Upper lobe of right lung (tissue), 1 donor: ENCODE results near the gene NOLC1. TPM values are rescaled to one million over a fixed set of nuclear protein-coding genes. Genes with fewer than 3 reads are reported as not detected.

ENCODE experiments used
- ATAC-seq: fragments of 200-7000 bp; cut with Tn5 transposase; one replicate; pipeline ENCODE4 v1.9.1; 2020; ENCODE audit warnings: mild to moderate bottlenecking, moderate library complexity
- DNase-seq: peaks from one replicate; pipeline ENCODE4 v3.0.0-alpha.2; 2020
- H3K27ac ChIP-seq: fragments of 200-600 bp; one replicate; pipeline ENCODE4 v1.8.0; 2022
- H3K27me3 ChIP-seq: fragments of 200-600 bp; one replicate; pipeline ENCODE4 v1.8.0; 2022; ENCODE audit warnings: mild to moderate bottlenecking
- H3K36me3 ChIP-seq: fragments of 200-600 bp; one replicate; pipeline ENCODE4 v1.8.0; 2022
- H3K4me1 ChIP-seq: fragments of 200-600 bp; one replicate; pipeline ENCODE4 v1.8.0; 2022
- H3K4me3 ChIP-seq: fragments of 200-600 bp; one replicate; pipeline ENCODE4 v1.8.0; 2022; ENCODE audit warnings: mild to moderate bottlenecking
- H3K9me3 ChIP-seq: fragments of 200-600 bp; one replicate; pipeline ENCODE4 v1.8.0; 2022
- CTCF ChIP-seq: fragments of 200-600 bp; IDR thresholded peaks from one replicate; pipeline ENCODE4 v1.8.0; 2022; ENCODE audit warnings: antibody characterized with exemption
- intact Hi-C: fragments of 100-400 bp; cut with DNase I; formaldehyde crosslinking; loops from one replicate; pipeline ENCODE4 v1.11.0; 2022
- total RNA-seq: library from RNA; stranded (reverse); fragmentation: NEBNext Ultra II Directional; extraction: Animal tissue kit (Norgen Biotek cat#: 25700); gene quantifications from one replicate; pipeline ENCODE4 v1.2.1, GENCODE V29; 2021
- donor health status: DM: no; HTN: yes; CAD: no; lungs with severe emphysema.

The NOLC1 gene
- total RNA-seq, 1 donor from 2014 or later = 37.9 TPM

GRCh38 chr10:102163342-102163989 is 11.3 kb downstream of the NOLC1 start:
- Histone ChIP-seq H3K9me3 (no peaks in the 10 kb centered on the region), H3K4me3 (no peak overlapping the region), H3K4me1 (no peaks in the 10 kb centered on the region), H3K36me3 (peaks cover 59% of the 10 kb centered on the region), H3K27ac (no peak overlapping the region), H3K27me3 (no peaks in the 10 kb centered on the region)
- intact Hi-C loops = loop anchor here (10.0 kb wide), 1 partner anchor 191 kb away; no protein-coding TSS in a partner anchor
- ATAC-seq = no peak
- no peak for TF ChIP-seq CTCF
- no peak for DNase-seq

GRCh38 chr10:102167861-102168260 is 15.7 kb downstream of the NOLC1 start:
- Histone ChIP-seq H3K4me1 (no peaks in the 10 kb centered on the region), H3K27me3 (no peaks in the 10 kb centered on the region), H3K4me3 (no peak overlapping the region), H3K27ac (no peak overlapping the region), H3K36me3 (peaks cover 15% of the 10 kb centered on the region), H3K9me3 (no peaks in the 10 kb centered on the region)
- ATAC-seq (no peak), DNase-seq (no peak)
- TF ChIP-seq CTCF = no peak
- intact Hi-C loops = loop anchor here (10.0 kb wide), 1 partner anchor 187 kb away; no protein-coding TSS in a partner anchor

GRCh38 chr10:102170602-102171001 is 18.4 kb downstream of the NOLC1 start:
- H3K36me3 ChIP-seq = no peaks in the 10 kb centered on the region
- DNase-seq (no peak), ATAC-seq (no peak)
- no peaks in the 10 kb centered on the region for H3K4me1 ChIP-seq
- no peak overlapping the region for H3K27ac ChIP-seq
- intact Hi-C loops = no loop called here
- no peak overlapping the region for H3K4me3 ChIP-seq
- H3K9me3 ChIP-seq = no peaks in the 10 kb centered on the region
- no peaks in the 10 kb centered on the region for H3K27me3 ChIP-seq
- TF ChIP-seq CTCF = no peak

DNA sequence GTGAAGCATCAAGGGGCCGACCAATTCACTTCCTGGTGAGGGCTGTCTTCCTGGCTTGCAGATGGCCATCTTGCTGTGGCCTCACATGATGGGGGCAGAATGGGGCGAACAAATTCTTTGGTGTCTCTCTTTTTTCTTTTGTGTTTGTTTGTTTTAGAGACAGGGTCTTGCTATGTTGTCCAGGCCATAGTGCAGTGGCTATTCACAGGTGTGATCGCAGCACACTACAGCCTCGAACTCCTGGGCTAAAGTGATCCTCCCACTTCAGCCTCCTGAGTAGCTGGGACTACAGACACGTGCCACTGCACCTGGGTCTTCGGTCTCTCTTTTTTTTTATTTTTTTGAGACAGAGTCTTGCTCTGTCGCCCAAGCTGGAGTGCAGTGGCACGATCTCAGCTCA is 20.1 kb downstream of the NOLC1 start:
- no peak overlapping the region for H3K27ac ChIP-seq
- intact Hi-C loops = no loop called here
- no peaks in the 10 kb centered on the region for H3K36me3 ChIP-seq
- H3K4me3 ChIP-seq = no peak overlapping the region
- H3K4me1 ChIP-seq = no peaks in the 10 kb centered on the region
- DNase-seq = no peak
- H3K9me3 ChIP-seq = no peaks in the 10 kb centered on the region
- TF ChIP-seq CTCF = no peak
- ATAC-seq = no peak
- H3K27me3 ChIP-seq = no peaks in the 10 kb centered on the region

DNA sequence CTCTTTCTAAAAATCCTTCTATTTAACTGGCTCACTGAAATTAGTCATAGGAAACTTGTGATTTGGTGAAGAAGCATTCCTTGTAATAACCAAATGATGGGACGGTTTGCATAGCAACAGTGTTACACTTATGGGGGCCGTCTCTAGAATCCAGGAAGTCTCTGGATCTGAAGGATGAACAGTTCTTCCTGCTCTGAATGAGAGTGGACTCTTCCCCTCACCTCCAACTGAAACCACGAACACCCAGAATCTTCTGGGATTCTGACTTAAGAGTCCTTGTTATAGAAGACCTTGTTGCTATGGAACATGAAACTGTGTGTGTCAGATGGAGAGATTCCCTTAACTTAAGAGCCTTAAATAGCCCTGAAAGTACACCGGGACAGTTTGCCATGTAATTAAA is 23.2 kb downstream of the NOLC1 start:
- ATAC-seq = no peak

More for the DNA sequence above, 23.2 kb downstream of the NOLC1 start:
- Histone ChIP-seq H3K27me3 (no peaks in the 10 kb centered on the region), H3K9me3 (no peaks in the 10 kb centered on the region), H3K4me1 (no peaks in the 10 kb centered on the region), H3K36me3 (no peaks in the 10 kb centered on the region), H3K27ac (no peak overlapping the region), H3K4me3 (no peak overlapping the region)
- DNase-seq = no peak
- intact Hi-C loops = no loop called here
- no peak for TF ChIP-seq CTCF
